ENCODE results near the gene PLEKHA8.
"Not testable (repeated sequence)": the region's sequence is repeated elsewhere in the genome, so short reads cannot be mapped to it uniquely, and the experiment has no call there.

Gene PLEKHA8

DNA sequence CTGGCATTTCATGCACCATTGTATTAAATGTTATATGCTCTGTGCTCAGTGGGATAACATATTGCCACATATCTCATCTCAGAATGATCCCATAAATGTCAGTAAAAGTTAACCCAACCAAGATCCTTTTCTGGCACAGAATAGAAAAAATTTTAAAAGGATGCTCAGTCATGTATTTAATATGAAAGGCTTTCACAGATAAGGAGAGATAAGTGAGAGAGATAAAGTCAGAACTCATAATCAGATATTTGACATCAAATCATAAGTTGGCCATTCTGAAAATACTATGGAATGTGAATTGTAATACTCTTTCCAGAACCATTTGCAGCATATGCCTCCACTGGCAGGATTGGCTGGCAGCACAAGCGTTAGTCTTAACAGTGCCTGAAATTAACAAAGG is 38.5 kb downstream of the PLEKHA8 start:
- DNase-seq (ENCODE audit: low spot score): no peak

DNA sequence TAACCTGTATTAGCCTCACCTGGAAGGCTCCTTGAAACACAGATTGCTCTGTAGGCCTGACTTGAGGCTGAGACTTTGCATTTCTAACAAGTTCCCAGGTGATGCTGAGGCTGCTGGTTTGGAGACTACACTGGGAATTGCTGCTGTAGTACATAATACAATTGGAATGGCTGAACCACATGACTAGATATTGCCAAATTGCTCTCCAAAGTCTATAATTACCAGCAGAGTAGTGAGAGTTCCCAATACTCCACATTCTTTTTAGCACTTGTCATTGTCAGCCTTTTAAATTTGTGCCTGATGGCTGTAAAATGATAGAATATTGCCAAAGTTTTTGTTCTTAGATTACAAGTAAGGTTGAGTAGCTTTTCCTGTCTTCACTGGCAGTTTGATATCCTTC is 39.9 kb downstream of the PLEKHA8 start:
- no peak for DNase-seq (ENCODE audit: low spot score)

DNA sequence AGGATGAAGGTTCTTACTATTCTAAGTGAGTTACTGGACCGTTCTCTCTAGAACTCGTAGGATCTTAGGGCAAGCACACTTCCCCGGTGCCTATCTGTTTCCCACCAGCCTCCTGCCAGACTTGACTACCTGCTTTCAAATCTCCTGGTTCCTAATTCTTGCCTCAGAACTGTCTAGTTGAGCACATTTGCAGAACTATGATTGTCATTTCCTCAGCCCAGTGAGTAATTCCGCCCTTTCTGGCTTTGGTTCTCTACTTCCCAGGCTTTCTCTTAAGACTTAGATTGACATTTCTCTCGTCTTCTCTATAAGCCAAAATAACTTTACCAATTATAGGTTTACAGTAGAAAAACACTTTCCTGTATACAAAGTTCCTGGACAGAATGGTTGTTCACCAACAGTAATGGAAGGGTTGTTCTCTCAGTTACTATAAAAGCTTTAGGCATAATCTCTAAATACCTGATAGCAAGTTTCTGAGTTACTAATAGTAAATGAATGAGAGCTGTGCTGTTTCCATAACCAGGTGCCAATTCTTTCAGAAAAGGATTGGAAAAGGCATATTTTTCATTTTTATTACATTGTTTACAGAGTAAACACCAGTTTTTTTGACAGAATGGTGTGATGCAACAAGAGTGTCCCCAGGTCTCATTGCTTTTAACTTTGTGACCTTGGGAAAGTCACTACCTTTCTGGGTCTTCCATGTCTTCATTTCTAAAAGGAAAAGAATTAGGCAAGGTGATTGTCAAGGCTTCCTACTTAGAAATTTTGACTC is 41.1 kb downstream of the PLEKHA8 start:
- DNase-seq (ENCODE audit: low spot score): no peak

DNA sequence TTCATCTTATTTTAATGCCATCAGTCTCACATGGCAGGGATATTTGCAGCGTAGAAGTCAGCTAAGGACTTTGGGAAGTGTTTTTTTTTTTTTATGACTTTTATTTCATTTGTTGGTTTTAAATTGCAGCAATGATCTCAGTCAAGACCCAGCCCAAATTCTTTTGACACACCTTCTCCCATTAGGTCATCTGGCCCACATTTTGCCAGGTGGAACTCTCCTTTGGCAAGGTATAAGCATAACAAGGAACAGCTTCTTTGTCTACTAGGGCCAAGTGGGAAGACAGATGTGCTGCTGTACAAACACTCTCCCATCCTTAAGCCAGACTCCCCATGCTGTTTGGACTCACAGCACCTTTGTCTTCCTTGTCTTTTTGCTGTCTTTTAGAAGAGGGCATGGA is 41.8 kb downstream of the PLEKHA8 start:
- DNase-seq (ENCODE audit: low spot score): no peak

DNA sequence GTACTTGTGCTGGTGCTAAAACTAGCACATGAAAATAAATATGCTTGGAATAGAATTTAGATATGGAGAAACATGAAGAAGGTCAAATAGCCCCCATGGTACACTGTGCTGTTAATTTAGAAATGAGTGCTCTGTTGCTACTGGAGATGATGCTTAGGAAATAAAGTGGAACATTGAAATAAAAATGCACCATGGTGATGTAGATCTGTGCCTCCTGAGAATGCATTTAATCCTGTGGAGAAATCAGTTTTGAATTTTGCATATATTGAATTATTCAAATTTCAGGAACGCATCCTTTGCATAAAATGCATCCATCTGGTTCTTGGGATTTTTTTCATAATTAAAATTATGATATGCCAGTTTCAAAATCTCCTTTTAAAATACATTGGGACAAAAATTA is 44.5 kb downstream of the PLEKHA8 start:
- DNase-seq (ENCODE audit: low spot score): no peak

DNA sequence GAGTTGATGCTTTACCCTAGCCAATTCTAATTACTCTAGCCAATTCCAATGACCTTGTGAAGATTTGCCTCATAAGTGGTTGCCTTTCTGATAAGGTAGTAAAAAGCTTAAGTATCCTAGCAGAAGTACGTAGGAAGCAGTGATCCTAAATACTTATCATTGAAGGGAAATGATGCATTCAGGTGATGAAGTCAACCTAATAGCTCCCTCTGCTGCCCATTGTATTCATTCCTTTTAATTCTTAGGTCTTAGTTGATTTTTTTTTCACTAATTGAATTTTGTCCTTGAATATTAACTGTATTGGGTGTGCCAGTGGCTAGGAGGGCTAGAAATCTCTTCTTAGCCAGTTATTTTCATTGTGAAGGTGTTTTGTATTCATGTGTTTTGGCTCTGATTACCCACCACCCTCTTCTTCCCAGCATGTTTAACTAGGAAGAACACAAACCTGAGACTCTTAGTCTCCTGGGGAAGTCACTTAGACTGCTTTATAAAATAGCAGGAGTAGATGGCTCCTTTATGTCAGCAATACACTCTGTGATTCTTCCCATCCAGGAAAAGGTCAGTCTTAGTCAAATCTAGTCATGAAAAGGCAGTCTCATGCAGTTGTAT is 46.3 kb downstream of the PLEKHA8 start:
- DNase-seq (ENCODE audit: low spot score): peak; percentile 11

DNA sequence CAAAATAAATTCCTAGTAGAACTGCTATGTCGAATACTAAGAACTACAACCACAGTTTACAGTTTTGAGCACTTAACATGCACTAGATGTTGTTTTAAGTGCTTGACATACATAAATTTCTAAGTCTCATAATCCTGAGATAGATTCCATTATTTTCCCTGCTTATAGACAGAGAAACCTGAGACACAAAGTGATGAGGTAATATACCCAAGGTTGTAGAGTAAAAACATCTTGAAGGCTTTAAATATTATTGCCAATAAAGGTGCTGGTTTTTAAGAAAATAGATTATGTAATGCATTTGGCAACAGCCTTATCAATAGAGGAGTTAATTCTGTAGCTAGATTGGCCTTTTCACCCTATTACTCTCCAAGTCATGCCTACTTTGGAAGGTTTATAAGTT is 48.2 kb downstream of the PLEKHA8 start:
- no peak for DNase-seq (ENCODE audit: low spot score)

DNA sequence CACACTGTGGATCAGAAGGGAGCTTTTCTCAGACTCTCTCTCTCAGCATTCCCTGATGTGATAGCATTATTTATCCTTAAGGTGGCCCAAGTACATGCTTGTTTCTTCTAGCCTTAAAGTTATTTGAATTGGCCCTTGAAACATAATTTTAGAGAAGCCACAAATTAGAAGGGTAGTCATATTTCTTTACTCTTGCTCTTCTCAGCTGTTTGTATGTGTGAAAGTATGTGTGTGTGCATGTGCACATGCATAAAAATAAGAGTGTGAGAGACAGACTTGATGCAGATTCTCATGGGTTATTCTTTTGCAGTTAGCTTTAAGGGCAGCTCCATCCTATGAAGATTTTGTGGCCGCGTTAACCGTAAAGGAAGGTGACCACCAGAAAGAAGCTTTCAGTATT is 50.1 kb downstream of the PLEKHA8 start:
- DNase-seq (ENCODE audit: low spot score): no peak

DNA sequence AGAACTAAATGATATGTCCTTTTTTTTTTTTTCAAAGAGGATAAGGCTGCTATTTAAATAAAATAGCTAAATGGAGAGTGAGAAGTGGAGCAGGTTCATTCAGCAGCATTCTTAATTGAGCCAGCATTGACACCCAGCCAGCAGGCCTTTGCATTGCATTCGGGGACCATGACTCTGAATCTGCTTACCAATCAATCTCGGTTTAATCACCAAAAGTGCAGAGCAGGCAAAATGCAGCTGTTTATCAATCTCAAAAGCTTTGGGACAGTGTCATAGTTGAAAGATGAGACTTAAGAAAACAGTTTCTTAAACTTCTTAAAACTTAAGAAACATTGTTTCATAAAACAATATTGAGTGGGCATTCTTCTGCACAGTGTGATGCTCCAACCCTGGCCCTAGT is 51.7 kb downstream of the PLEKHA8 start:
- DNase-seq (ENCODE audit: low spot score): no peak

DNA sequence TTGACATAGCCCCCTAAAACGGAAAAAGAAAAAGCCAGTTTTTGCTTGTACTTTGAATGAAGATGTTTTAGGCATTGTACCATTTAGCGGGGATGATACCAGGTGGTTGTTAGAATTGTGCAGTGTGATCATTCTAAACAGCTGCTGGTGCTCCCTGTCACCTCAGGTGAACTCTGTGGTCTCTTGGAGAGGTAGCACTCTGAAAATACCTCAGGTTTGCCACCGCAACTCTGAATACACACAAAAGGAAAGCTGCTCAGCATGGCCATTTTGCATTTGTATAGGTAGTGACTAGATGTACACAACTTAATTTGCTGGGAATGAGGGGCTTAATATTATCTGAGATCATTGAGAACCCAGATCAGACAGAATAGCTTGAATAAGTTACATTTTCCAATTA is 52.6 kb downstream of the PLEKHA8 start:
- no peak for DNase-seq (ENCODE audit: low spot score)

DNA sequence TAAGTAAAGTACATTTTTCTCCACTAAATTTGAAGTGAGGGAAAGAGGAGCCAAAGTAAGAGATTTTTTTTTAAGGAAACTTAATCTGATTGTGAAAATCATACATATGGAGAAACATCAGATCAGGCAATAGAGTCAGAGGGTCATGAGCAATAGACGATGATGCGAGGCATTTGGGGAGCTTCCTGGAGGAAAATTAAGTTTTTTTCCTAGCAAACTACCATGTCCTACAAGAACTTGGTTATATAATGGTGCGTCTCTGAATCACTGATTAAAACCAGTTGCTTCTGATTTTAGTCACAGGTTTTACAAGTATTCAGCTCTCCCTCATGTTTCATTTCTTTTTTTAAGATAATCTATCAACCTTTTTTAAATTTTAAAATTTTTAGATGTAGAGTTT is 54.5 kb downstream of the PLEKHA8 start:
- DNase-seq (ENCODE audit: low spot score): no peak

DNA sequence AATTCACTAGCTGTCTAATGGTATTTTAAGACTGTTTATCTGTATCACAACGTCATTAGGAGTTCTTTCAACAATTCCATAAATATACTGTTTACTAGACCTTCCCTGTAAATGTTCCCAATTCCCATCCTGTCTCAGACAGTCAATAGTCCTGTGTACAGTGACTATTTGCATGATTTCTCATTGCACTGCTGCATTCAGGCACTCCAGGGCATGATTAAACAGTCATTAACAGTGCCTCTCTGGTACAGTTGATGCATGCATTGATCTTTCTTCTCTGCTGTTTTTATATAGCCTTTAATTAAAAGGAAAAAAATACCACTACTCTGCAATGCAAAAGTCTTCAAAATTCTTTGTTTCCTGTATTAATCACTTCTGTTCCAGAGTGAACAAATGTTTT is 55.1 kb downstream of the PLEKHA8 start:
- no peak for DNase-seq (ENCODE audit: low spot score)

DNA sequence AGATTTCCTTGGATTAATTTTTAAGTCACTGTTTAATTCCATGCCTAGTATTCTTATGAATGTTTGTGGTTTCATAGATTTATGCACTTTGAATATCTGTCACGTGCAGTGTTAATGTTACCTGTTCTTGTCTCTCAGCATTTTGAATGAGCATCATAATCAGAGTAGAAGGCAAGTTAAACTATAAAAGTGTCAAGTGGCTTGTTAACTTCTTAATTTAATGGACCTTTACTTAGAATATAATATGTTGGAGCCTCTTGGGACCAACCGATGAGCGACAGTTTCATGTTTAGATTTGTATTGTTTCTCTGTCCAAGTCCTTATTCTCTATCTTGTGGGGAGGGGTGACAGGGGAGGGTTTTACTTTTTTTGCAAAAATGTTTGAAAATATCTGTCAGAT is 56.0 kb downstream of the PLEKHA8 start:
- no peak for DNase-seq (ENCODE audit: low spot score)

DNA sequence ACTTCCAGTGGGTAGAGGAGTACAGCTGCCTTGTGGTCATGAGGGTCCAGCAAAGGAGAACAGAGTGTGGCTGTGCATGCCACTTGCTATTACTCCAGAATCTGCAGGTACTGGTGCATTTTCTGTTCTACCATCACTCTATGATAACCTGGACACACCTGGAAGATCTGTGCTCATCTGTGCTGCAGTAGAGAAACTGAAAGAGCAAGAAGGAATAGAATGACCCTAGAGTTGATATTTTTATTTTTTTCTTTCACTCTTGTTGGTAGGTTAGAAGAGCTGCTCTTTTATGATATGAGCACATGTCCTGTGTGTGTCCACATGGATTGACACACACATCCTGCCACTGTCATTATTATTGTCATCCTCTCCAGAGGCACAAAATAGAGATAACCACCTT is 58.3 kb downstream of the PLEKHA8 start:
- DNase-seq (ENCODE audit: low spot score): no peak

DNA sequence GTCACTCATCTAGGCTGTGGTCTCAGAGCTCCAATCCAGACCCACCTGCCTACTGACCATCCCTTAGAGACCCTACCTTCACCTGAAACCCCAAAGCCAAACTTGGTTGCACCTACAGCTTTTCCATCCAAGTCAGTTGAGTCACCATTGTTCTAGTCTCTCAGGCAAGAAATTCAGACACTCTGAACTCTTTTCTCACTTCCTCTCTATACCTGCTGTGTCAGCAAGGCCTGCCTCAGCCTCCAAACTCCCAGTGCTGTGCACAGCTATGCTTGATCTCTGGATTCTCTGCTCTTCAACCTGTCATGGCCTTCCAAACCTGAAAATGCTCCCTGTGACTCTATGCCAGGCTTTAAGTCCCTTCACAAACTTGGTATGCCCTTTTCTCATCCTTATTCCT is 59.2 kb downstream of the PLEKHA8 start:
- no peak for DNase-seq (ENCODE audit: low spot score)

DNA sequence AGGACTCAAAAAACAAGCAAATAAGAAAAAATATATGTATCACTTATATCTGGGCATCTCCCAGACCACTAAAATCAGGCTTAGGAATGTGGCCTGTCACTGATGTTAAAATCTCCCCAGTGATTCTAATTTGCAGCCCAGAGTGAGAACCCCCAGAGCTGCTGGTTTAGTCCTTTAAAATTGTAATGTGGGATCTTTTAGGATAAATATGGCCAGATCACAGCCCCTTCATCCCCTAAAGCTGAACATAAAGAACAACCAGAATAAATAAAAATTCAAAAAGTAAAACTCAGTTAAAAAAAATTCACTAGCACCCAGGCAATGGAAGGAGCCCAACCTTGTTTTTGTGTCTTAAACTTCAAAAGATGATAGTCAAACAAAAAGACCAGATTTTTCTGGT is 60.1 kb downstream of the PLEKHA8 start:
- DNase-seq (ENCODE audit: low spot score): no peak

DNA sequence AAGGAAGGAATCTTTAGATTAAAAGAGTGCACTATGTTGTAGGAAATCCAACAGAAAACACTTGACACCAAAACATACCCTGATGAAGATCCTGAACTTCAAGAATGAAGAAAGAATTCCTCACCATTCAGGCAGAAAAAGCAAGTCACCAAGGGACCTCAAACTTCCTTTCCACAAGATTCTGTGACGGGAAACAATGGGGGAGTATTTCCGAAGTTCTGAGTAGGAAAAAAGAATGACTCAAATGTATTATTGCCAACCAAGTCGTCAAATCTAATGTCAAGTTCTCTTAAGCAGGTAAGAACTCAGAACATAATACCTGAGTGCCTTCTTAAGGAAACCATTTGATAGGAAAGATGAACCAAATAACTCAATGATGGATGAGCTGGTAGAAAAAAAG is 61.9 kb downstream of the PLEKHA8 start:
- no peak for DNase-seq (ENCODE audit: low spot score)

DNA sequence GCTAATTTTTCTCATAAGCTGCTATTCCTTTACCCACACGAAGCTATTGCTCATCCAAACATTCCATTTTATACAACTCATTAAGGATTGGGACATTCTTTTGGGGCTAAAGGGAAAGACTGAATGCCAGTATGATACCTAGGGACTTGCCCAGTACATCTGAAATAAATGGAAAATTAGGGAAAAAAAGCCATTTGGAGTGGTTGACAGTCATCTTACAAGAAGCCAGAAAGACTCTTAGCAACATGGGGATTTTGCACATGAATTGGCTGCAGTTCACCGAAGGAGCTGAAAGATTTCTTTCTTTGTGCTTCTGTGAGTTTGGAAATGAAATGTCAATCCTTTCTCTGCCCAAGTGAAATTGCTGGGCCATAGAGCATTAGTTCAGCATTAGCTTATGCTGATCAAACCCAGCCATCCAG is 63.3 kb downstream of the PLEKHA8 start:
- no peak for DNase-seq (ENCODE audit: low spot score)

DNA sequence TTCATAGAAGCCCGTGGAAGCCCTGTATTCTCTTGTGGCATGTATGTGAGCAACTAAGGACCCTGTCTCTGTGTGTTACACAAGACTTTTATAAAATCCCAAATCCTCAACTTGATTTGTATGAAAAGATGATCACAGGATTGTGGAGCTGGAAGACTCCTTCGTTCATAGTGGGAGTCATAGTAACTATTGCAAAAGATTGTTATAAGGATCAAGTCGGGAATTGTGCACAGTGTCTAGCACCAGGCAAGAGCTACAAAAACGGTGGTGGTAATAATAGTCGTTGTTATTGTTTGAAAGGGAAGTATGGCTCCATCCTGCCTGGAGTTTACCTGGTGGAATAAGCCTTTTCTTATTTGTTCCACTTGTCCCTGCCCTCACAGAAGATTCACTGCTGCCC is 63.8 kb downstream of the PLEKHA8 start:
- DNase-seq (ENCODE audit: low spot score): no peak

DNA sequence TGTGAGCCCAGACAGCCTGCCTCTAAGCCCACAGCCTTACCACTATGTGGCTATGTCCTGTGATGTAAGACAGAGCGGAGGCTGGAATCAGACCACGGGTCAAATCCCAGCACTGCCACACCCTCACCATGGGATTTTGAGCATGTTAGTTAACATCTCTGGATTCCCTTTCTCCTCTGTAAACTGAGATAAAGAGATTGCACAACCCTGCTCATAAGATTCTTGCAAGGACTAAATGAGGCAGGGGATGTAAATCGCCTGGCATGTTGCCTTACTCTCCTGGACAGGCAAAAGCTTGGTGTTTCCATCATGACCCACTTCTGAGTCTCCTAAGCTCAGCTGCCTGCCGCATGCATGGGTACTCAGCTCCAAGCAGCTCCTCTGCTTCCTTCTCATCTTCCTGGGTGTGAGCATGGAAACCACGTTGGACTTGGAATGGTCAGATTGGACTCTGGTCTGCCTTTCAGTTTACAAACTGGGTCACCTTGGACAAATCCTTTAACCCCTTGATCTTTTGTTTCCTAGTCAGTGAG is 65.3 kb downstream of the PLEKHA8 start:
- no peak for DNase-seq (ENCODE audit: low spot score)

DNA sequence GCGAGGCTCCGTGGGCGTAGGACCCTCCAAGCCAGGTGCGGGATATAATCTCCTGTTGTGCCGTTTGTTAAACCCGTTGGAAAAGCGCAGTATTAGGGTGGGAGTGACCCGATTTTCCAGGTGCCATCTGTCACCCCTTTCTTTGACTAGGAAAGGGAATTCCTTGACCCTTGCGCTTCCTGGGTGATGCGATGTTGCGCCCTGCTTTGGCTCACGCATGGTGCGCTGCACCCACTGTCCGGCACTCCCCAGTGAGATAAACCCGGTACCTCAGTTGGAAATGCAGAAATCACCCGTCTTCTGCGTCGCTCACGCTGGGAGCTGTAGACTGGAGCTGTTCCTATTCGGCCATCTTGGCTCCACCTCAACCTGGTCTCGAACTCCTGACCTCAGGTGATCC is 70.4 kb downstream of the PLEKHA8 start:
- not testable (repeated sequence) for DNase-seq (ENCODE audit: low spot score)

DNA sequence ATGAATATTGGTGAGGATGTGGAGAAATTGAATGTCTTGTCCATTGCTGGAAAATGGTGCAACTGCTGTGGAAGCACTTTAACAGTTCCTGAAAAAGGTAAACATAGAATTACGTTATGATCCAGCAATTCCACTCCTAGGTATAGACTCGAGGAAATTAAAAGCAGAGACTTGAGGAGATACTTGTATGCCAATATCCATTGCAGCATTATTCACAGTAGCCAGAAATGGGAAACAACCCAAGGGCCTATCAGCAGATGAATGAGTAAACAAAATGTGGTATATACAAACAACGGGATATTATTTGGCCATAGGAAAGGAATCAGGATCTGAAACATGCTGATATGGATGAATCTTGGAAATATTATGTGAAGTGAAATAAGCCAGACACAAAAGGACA is 74.1 kb downstream of the PLEKHA8 start:
- DNase-seq (ENCODE audit: low spot score): no peak

DNA sequence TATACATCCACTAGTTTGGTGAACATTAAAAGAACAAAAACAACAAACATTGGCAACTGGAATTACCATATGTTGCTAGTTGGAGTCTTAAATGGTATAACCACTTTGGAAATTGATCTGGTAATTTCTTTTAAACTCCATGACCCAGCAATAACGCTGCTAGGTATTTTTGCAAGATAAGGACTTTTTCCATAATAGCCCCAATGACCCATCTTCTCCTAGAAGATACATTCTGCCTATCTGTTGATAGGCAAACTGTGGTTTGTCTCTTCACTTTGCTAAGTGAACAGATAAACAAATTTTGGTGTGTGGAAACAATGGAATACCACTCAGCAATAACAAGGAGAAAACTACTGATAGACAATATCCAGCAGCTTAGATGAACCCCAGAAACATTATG is 75.9 kb downstream of the PLEKHA8 start:
- no peak for DNase-seq (ENCODE audit: low spot score)

Data from CD4-positive, alpha-beta T cell treated with Interleukin-2 at 100 ng/mL for 4 hours (primary cell).